ENCODE results near the gene MLANA.

Gene MLANA

GRCh38 chr9:5908918-5909317 is 18.2 kb downstream of the MLANA start:
- whole genome bisulfite sequencing = 99% methylated on average over 3 of the region's 3 CpGs
- Histone ChIP-seq H3K27me3 (ENCODE audit: insufficient read depth, low read length) (no peaks in the 10 kb centered on the region), H3K9ac (ENCODE audit: low read depth, low read length) (no peak overlapping the region), H3K4me3 (ENCODE audit: low read length) (no peak overlapping the region), H3K4me1 (ENCODE audit: insufficient read depth, low read length) (no peaks in the 10 kb centered on the region), H3K9me3 (ENCODE audit: insufficient read depth, low read depth, low read length) (no peaks in the 10 kb centered on the region), H3K27ac (ENCODE audit: low read depth, low read length) (no peak overlapping the region), H3K36me3 (ENCODE audit: insufficient read depth, low read length) (no peaks in the 10 kb centered on the region)

GRCh38 chr9:5909976-5910375 is 19.3 kb downstream of the MLANA start:
- Histone ChIP-seq H3K9me3 (ENCODE audit: insufficient read depth, low read depth, low read length) (no peaks in the 10 kb centered on the region), H3K9ac (ENCODE audit: low read depth, low read length) (no peak overlapping the region), H3K36me3 (ENCODE audit: insufficient read depth, low read length) (no peaks in the 10 kb centered on the region), H3K27me3 (ENCODE audit: insufficient read depth, low read length) (no peaks in the 10 kb centered on the region), H3K27ac (ENCODE audit: low read depth, low read length) (no peak overlapping the region), H3K4me1 (ENCODE audit: insufficient read depth, low read length) (no peaks in the 10 kb centered on the region), H3K4me3 (ENCODE audit: low read length) (no peak overlapping the region)
- 93% methylated on average over 2 of the region's 3 CpGs for WGBS

GRCh38 chr9:5910413-5911057 is 19.8 kb downstream of the MLANA start:
- Histone ChIP-seq H3K9me3 (ENCODE audit: insufficient read depth, low read depth, low read length) (no peaks in the 10 kb centered on the region), H3K27ac (ENCODE audit: low read depth, low read length) (no peak overlapping the region), H3K9ac (ENCODE audit: low read depth, low read length) (no peak overlapping the region), H3K27me3 (ENCODE audit: insufficient read depth, low read length) (no peaks in the 10 kb centered on the region), H3K36me3 (ENCODE audit: insufficient read depth, low read length) (no peaks in the 10 kb centered on the region), H3K4me3 (ENCODE audit: low read length) (no peak overlapping the region), H3K4me1 (ENCODE audit: insufficient read depth, low read length) (no peaks in the 10 kb centered on the region)
- 93% methylated on average over 1 of the region's 1 CpG for WGBS

GRCh38 chr9:5915438-5915837 is 24.7 kb downstream of the MLANA start:
- no peaks in the 10 kb centered on the region for H3K27me3 ChIP-seq (ENCODE audit: insufficient read depth, low read length)
- H3K4me1 ChIP-seq (ENCODE audit: insufficient read depth, low read length) = no peaks in the 10 kb centered on the region
- H3K27ac ChIP-seq (ENCODE audit: low read depth, low read length) = no peak overlapping the region
- no peak overlapping the region for H3K4me3 ChIP-seq (ENCODE audit: low read length)
- no peak overlapping the region for H3K9ac ChIP-seq (ENCODE audit: low read depth, low read length)
- WGBS = 90% methylated on average over 2 of the region's 4 CpGs
- no peaks in the 10 kb centered on the region for H3K36me3 ChIP-seq (ENCODE audit: insufficient read depth, low read length)
- H3K9me3 ChIP-seq (ENCODE audit: insufficient read depth, low read depth, low read length) = no peaks in the 10 kb centered on the region

GRCh38 chr9:5917273-5917672 is 26.6 kb downstream of the MLANA start:
- no peak overlapping the region for H3K4me3 ChIP-seq (ENCODE audit: low read length)
- peaks cover 8% of the 10 kb centered on the region; the same call in 1 of the 2 replicates for H3K36me3 ChIP-seq (ENCODE audit: insufficient read depth, low read length)
- no peak overlapping the region for H3K9ac ChIP-seq (ENCODE audit: low read depth, low read length)
- H3K27me3 ChIP-seq (ENCODE audit: insufficient read depth, low read length) = no peaks in the 10 kb centered on the region
- H3K27ac ChIP-seq (ENCODE audit: low read depth, low read length) = no peak overlapping the region
- H3K4me1 ChIP-seq (ENCODE audit: insufficient read depth, low read length) = no peaks in the 10 kb centered on the region
- 97% methylated on average over 4 of the region's 4 CpGs for WGBS
- no peaks in the 10 kb centered on the region for H3K9me3 ChIP-seq (ENCODE audit: insufficient read depth, low read depth, low read length)

GRCh38 chr9:5917888-5918287 is 27.2 kb downstream of the MLANA start:
- Histone ChIP-seq H3K27me3 (ENCODE audit: insufficient read depth, low read length) (no peaks in the 10 kb centered on the region), H3K9ac (ENCODE audit: low read depth, low read length) (no peak overlapping the region), H3K4me1 (ENCODE audit: insufficient read depth, low read length) (no peaks in the 10 kb centered on the region), H3K27ac (ENCODE audit: low read depth, low read length) (no peak overlapping the region), H3K36me3 (ENCODE audit: insufficient read depth, low read length) (peaks cover 13% of the 10 kb centered on the region), H3K9me3 (ENCODE audit: insufficient read depth, low read depth, low read length) (no peaks in the 10 kb centered on the region), H3K4me3 (ENCODE audit: low read length) (no peak overlapping the region)
- WGBS = 95% methylated on average over 2 of the region's 3 CpGs

GRCh38 chr9:5918460-5918859 is 27.8 kb downstream of the MLANA start:
- WGBS = 87% methylated on average over 2 of the region's 3 CpGs
- H3K36me3 ChIP-seq (ENCODE audit: insufficient read depth, low read length) = peaks cover 19% of the 10 kb centered on the region
- no peaks in the 10 kb centered on the region for H3K4me1 ChIP-seq (ENCODE audit: insufficient read depth, low read length)
- H3K9ac ChIP-seq (ENCODE audit: low read depth, low read length) = no peak overlapping the region
- H3K27ac ChIP-seq (ENCODE audit: low read depth, low read length) = no peak overlapping the region
- no peak overlapping the region for H3K4me3 ChIP-seq (ENCODE audit: low read length)
- no peaks in the 10 kb centered on the region for H3K27me3 ChIP-seq (ENCODE audit: insufficient read depth, low read length)
- no peaks in the 10 kb centered on the region for H3K9me3 ChIP-seq (ENCODE audit: insufficient read depth, low read depth, low read length)

GRCh38 chr9:5920860-5921328 is 30.2 kb downstream of the MLANA start:
- H3K9ac ChIP-seq (ENCODE audit: low read depth, low read length) = no peak overlapping the region
- H3K4me1 ChIP-seq (ENCODE audit: insufficient read depth, low read length) = no peaks in the 10 kb centered on the region
- no peak overlapping the region for H3K27ac ChIP-seq (ENCODE audit: low read depth, low read length)
- H3K4me3 ChIP-seq (ENCODE audit: low read length) = no peak overlapping the region
- no peaks in the 10 kb centered on the region for H3K27me3 ChIP-seq (ENCODE audit: insufficient read depth, low read length)
- no peaks in the 10 kb centered on the region for H3K9me3 ChIP-seq (ENCODE audit: insufficient read depth, low read depth, low read length)
- peaks cover 25% of the 10 kb centered on the region for H3K36me3 ChIP-seq (ENCODE audit: insufficient read depth, low read length)
- WGBS = 92% methylated on average over 2 of the region's 2 CpGs

GRCh38 chr9:5922192-5922591 is 31.5 kb downstream of the MLANA start:
- 91% methylated on average over 2 of the region's 2 CpGs for WGBS
- Histone ChIP-seq H3K36me3 (ENCODE audit: insufficient read depth, low read length) (peaks cover 25% of the 10 kb centered on the region), H3K9ac (ENCODE audit: low read depth, low read length) (no peak overlapping the region), H3K27ac (ENCODE audit: low read depth, low read length) (no peak overlapping the region), H3K4me3 (ENCODE audit: low read length) (no peak overlapping the region), H3K27me3 (ENCODE audit: insufficient read depth, low read length) (no peaks in the 10 kb centered on the region), H3K9me3 (ENCODE audit: insufficient read depth, low read depth, low read length) (no peaks in the 10 kb centered on the region), H3K4me1 (ENCODE audit: insufficient read depth, low read length) (no peaks in the 10 kb centered on the region)

- WGBS = no CpG with 5 or more reads among the region's 1 CpG
- H3K9me3 ChIP-seq (ENCODE audit: insufficient read depth, low read depth, low read length) = no peaks in the 10 kb centered on the region
- H3K4me3 ChIP-seq (ENCODE audit: low read length) = no peak overlapping the region
- 0 out of 2 replicates have a peak, but pooled peaks cover 6% of the 10 kb centered on the region for H3K36me3 ChIP-seq (ENCODE audit: insufficient read depth, low read length)
- H3K27ac ChIP-seq (ENCODE audit: low read depth, low read length) = no peak overlapping the region
- H3K9ac ChIP-seq (ENCODE audit: low read depth, low read length) = no peak overlapping the region
- H3K27me3 ChIP-seq (ENCODE audit: insufficient read depth, low read length) = no peaks in the 10 kb centered on the region
- H3K4me1 ChIP-seq (ENCODE audit: insufficient read depth, low read length) = no peaks in the 10 kb centered on the region; the same call in 1 of the 2 replicates
Observed at GRCh38 chr9:5931657-5932056, 41.0 kb downstream of the MLANA start.

- Histone ChIP-seq H3K27ac (ENCODE audit: low read depth, low read length) (no peak overlapping the region), H3K9ac (ENCODE audit: low read depth, low read length) (no peak overlapping the region)
Observed at GRCh38 chr9:5938449-5938848, 47.8 kb downstream of the MLANA start.

GRCh38 chr9:5939530-5939929 is 48.8 kb downstream of the MLANA start:
- Histone ChIP-seq H3K4me1 (ENCODE audit: insufficient read depth, low read length) (no peaks in the 10 kb centered on the region; the same call in 1 of the 2 replicates), H3K4me3 (ENCODE audit: low read length) (no peak overlapping the region), H3K27me3 (ENCODE audit: insufficient read depth, low read length) (no peaks in the 10 kb centered on the region), H3K27ac (ENCODE audit: low read depth, low read length) (no peak overlapping the region), H3K9ac (ENCODE audit: low read depth, low read length) (no peak overlapping the region), H3K36me3 (ENCODE audit: insufficient read depth, low read length) (no peaks in the 10 kb centered on the region), H3K9me3 (ENCODE audit: insufficient read depth, low read depth, low read length) (no peaks in the 10 kb centered on the region)

More at GRCh38 chr9:5938449-5938848, 47.8 kb downstream of the MLANA start:
- H3K4me1 ChIP-seq (ENCODE audit: insufficient read depth, low read length) = no peaks in the 10 kb centered on the region; the same call in 1 of the 2 replicates
- no CpG with 5 or more reads among the region's 2 CpGs for WGBS
- H3K9me3 ChIP-seq (ENCODE audit: insufficient read depth, low read depth, low read length) = no peaks in the 10 kb centered on the region
- no peak overlapping the region for H3K4me3 ChIP-seq (ENCODE audit: low read length)
- H3K27me3 ChIP-seq (ENCODE audit: insufficient read depth, low read length) = no peaks in the 10 kb centered on the region
- 0 out of 2 replicates have a peak, but pooled peaks cover 1% of the 10 kb centered on the region for H3K36me3 ChIP-seq (ENCODE audit: insufficient read depth, low read length)
